RWPE1 (cell line): ENCODE data around the gene SCART1.
"Not testable (repeated sequence)": the region's sequence is repeated elsewhere in the genome, so short reads cannot be mapped to it uniquely, and the experiment has no call there.

ENCODE experiments used
- CTCF ChIA-PET: fragments of 350-600 bp; sonication (Branson Sonifier 250); formaldehyde crosslinking; extraction: SDS; loops from one replicate; lab custom pipeline; 2021; lab: Yijun Ruan, JAX
- POLR2A ChIA-PET: fragments of 400-600 bp; formaldehyde crosslinking; extraction: SDS; loops from one replicate; lab custom pipeline; 2020; ENCODE audit warnings: antibody characterized with exemption; ENCODE audit not compliant: low non-redundant PET; lab: Yijun Ruan, JAX
- DNase-seq: peaks from one replicate; pipeline ENCODE4 v3.0.0; 2012; ENCODE audit warnings: low spot score
- H3K27ac ChIP-seq: fragments of 450-650 bp; 2 replicates; pipeline ENCODE4 v1.5.1; 2017
- TF ChIP-seq, protein P1 (sequence below): fragments of 450-650 bp; conservative IDR thresholded peaks from 2 replicates; pipeline ENCODE4 v1.5.1; 2017; ENCODE audit warnings: low read depth, mild to moderate bottlenecking

SCART1 gene

GRCh38 chr10:133465950-133466474, 12.3 kb downstream of the SCART1 start:
- CTCF ChIA-PET, result interaction anchor here (0.6 kb wide), 1 partner anchor 18 kb away, joined by 4 read pairs; no protein-coding TSS in a partner anchor
- no peak overlapping the region for H3K27ac ChIP-seq
- POLR2A ChIA-PET, result interaction anchor here (0.6 kb wide), 1 partner anchor 9 kb away, joined by 3 read pairs; no protein-coding TSS in a partner anchor
- TF ChIP-seq, protein P1, sequence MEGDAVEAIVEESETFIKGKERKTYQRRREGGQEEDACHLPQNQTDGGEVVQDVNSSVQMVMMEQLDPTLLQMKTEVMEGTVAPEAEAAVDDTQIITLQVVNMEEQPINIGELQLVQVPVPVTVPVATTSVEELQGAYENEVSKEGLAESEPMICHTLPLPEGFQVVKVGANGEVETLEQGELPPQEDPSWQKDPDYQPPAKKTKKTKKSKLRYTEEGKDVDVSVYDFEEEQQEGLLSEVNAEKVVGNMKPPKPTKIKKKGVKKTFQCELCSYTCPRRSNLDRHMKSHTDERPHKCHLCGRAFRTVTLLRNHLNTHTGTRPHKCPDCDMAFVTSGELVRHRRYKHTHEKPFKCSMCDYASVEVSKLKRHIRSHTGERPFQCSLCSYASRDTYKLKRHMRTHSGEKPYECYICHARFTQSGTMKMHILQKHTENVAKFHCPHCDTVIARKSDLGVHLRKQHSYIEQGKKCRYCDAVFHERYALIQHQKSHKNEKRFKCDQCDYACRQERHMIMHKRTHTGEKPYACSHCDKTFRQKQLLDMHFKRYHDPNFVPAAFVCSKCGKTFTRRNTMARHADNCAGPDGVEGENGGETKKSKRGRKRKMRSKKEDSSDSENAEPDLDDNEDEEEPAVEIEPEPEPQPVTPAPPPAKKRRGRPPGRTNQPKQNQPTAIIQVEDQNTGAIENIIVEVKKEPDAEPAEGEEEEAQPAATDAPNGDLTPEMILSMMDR, result no peak
- no peak for DNase-seq

DNA sequence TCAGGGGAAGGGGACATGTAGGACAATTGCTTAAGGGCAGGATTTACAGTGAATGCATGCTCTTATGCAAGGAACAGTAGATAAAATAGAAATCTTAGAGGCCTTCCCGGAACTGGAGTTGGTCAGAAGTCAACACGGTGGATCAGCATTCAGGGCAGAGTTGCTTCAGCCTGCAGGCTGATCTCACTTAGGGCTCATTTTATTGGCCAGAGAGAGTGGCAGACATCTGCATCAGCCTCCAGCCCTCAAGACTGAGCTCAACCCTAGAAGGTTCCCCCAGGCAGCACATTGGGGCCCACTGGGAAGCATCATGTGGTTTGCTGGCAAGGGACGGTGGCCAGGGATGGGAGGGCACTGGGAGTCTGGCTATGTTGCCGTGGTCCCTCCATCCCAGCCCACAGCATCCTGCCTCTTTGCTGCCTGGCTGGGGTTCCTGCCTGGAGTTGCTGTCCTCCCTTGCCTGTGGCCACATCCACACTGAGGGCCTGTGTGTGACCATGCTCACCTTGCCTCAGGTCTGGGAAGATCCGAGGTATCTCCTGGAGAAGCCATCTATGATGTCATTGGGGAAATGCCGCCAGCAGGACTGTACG, 13.0 kb downstream of the SCART1 start:
- DNase-seq, result no peak
- POLR2A ChIA-PET, result no interaction called here
- H3K27ac ChIP-seq, result no peak overlapping the region
- TF ChIP-seq, protein P1, result no peak
- CTCF ChIA-PET, result interaction anchor here (0.6 kb wide), 1 partner anchor 18 kb away, joined by 4 read pairs; no protein-coding TSS in a partner anchor

- DNase-seq, result no peak
- CTCF ChIA-PET, result no interaction called here
- POLR2A ChIA-PET, result no interaction called here
- TF ChIP-seq, protein P1, result no peak
- no peak overlapping the region for H3K27ac ChIP-seq
These were observed 13.7 kb downstream of the SCART1 start for GRCh38 chr10:133467286-133467911.

- H3K27ac ChIP-seq, DNase-seq, CTCF ChIA-PET, POLR2A ChIA-PET: not testable (repeated sequence)
These were observed 15.5 kb downstream of the SCART1 start for GRCh38 chr10:133469205-133469604.

GRCh38 chr10:133471300-133472109, 17.8 kb downstream of the SCART1 start:
- no peak for DNase-seq
- TF ChIP-seq, protein P1, result no peak
- POLR2A ChIA-PET, result no interaction called here
- no peak overlapping the region for H3K27ac ChIP-seq
- CTCF ChIA-PET, result interaction anchor here (0.6 to 0.7 kb wide), 2 partner anchors 93 to 258 kb away, joined by 3 to 4 read pairs; no protein-coding TSS in a partner anchor

GRCh38 chr10:133473270-133473669, 19.5 kb downstream of the SCART1 start:
- TF ChIP-seq, protein P1, result no peak
- POLR2A ChIA-PET, result no interaction called here
- no peak for DNase-seq
- H3K27ac ChIP-seq, result no peak overlapping the region
- CTCF ChIA-PET, result no interaction called here
